Activated T-cell treated with anti-CD3 and anti-CD28 coated beads, Interleukin-2, amount 50 U/mL, for 4 hours (primary cell): ENCODE data around the gene KCNIP2. TPM values are rescaled to one million over a fixed set of nuclear protein-coding genes. Genes with fewer than 3 reads are reported as not detected.
A peak's percentile ranks its signal among the peaks of the same experiment; 100 is the strongest.

Experiments
- ATAC-seq, 2 donors: fragments of 200-7000 bp; cut with Tn5 transposase; one replicate each; pipeline ENCODE4 v1.10.0; 2021
- DNase-seq: peaks from one replicate; pipeline ENCODE4 v3.0.0-alpha.2; 2020
- H3K27me3 Mint-ChIP-seq: one replicate; pipeline ENCODE4 v1.8.0; 2021; ENCODE audit warnings: low read depth, mixed read lengths
- H3K36me3 Mint-ChIP-seq: one replicate; pipeline ENCODE4 v1.8.0; 2022; ENCODE audit warnings: mixed read lengths; ENCODE audit not compliant: insufficient read depth
- H3K4me1 Mint-ChIP-seq: one replicate; pipeline ENCODE4 v1.8.0; 2021; ENCODE audit warnings: low read depth, mixed read lengths
- H3K4me3 Mint-ChIP-seq: one replicate; pipeline ENCODE4 v1.8.0; 2021; ENCODE audit warnings: mild to moderate bottlenecking, moderate library complexity, mixed read lengths
- H3K9me3 Mint-ChIP-seq: one replicate; pipeline ENCODE4 v1.8.0; 2021; ENCODE audit warnings: mixed read lengths
- total RNA-seq, 3 donors: library from RNA; stranded (reverse); gene quantifications; one replicate each; pipeline ENCODE4 v1.2.1, GENCODE V29; 2021

Gene KCNIP2
- total RNA-seq, 3 donors from 2014 or later, result 0.23 to 0.63 (median 0.37) TPM

- no peak overlapping the region for H3K4me3 Mint-ChIP-seq
- no peaks in the 10 kb centered on the region for H3K27me3 Mint-ChIP-seq
- ATAC-seq (no peak), DNase-seq (no peak)
- no peaks in the 10 kb centered on the region for H3K9me3 Mint-ChIP-seq
- no peaks in the 10 kb centered on the region for H3K36me3 Mint-ChIP-seq
- peaks cover 22% of the 10 kb centered on the region for H3K4me1 Mint-ChIP-seq
These were observed 16.7 kb downstream of the KCNIP2 start for GRCh38 chr10:101826852-101827434.

DNA sequence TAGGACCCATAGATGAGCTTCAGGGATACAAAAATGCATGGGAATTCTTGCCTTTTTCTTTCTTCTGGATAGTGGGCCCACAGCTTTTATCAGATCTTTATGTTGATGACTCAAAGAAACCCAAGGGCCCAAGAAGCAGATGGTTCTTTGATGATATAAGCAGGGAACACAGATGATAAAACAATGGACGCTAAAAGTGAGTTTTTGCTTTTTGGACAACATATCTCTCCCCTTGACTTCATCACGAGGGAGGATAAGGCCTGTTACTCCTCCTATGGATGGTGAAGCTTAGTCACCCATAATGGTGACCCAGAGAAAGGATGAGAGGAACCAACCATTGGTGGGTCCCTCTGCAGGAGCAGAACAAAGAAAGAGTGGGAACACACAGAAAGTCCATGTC, 18.9 kb downstream of the KCNIP2 start:
- DNase-seq (no peak), ATAC-seq (no peak)
- H3K4me1 Mint-ChIP-seq, result peaks cover 9% of the 10 kb centered on the region
- no peaks in the 10 kb centered on the region for H3K36me3 Mint-ChIP-seq
- no peak overlapping the region for H3K4me3 Mint-ChIP-seq
- H3K9me3 Mint-ChIP-seq, result no peaks in the 10 kb centered on the region
- H3K27me3 Mint-ChIP-seq, result no peaks in the 10 kb centered on the region

- peaks cover 36% of the 10 kb centered on the region for H3K4me1 Mint-ChIP-seq
- ATAC-seq (peak; percentile 21 to 26), DNase-seq (no peak)
- no peaks in the 10 kb centered on the region for H3K9me3 Mint-ChIP-seq
- peak overlapping the region; percentile 99 for H3K4me3 Mint-ChIP-seq
- H3K36me3 Mint-ChIP-seq, result peaks cover 2% of the 10 kb centered on the region
- H3K27me3 Mint-ChIP-seq, result no peaks in the 10 kb centered on the region
These were observed 24.5 kb downstream of the KCNIP2 start for GRCh38 chr10:101818872-101819633.

DNA sequence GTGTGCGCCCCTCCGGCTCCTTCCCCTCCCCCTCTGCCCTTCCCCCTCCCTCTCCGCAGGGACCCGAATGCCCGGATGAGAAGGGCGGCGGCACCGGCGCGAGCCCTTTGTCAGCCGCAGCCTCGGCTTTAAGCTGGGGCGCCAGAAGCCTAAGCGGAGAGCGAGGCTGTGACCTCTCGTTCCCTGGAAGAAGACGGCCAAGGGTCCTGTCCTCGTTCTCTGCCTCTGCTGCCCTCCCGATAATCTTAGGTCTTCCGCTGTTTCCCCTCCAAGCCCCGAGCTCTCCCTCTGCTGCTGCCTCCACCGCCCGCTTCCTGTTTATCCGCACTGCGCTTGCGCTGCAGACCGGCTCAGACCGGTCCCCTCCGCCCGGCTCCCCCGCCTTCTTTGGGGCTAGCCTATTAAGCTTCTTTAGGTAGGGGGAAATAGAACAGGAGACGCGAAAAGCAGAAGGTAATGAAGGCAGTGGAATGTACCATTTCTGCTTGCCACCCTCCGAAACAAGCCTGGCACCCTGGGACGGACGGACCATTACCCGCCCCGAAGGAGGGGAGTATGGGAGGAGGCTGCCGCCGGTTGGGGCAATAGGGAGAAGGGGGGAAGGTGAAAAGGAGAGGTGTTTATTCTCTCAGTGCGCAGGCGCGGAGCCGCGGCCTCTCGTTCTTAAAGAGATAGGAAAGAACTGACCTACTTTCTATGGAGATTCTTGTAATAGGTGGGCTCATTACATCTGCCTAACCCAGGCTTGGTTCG, 25.3 kb downstream of the KCNIP2 start, which contains the start of gene OGA:
Gene OGA (minus strand): TSS at position 326 of the 753 bp plus-strand sequence. CDS start 422 bp downstream, outside the sequence.
- DNase-seq, result peak; percentile 95
- Mint-ChIP-seq H3K4me1 (peaks cover 43% of the 10 kb centered on the region), H3K36me3 (peaks cover 6% of the 10 kb centered on the region), H3K27me3 (no peaks in the 10 kb centered on the region), H3K4me3 (peak within 1 kb of the TSS; percentile 99), H3K9me3 (no peaks in the 10 kb centered on the region)
- peak; percentile 91 to 92 for ATAC-seq

- ATAC-seq (peak; percentile 4 to 9), DNase-seq (peak; percentile 21)
- Mint-ChIP-seq H3K4me1 (peaks cover 51% of the 10 kb centered on the region), H3K36me3 (peaks cover 8% of the 10 kb centered on the region), H3K27me3 (no peaks in the 10 kb centered on the region), H3K9me3 (no peaks in the 10 kb centered on the region), H3K4me3 (peak overlapping the region; percentile 99)
These were observed 26.1 kb downstream of the KCNIP2 start for GRCh38 chr10:101817337-101818118.

GRCh38 chr10:101816913-101817336, 26.7 kb downstream of the KCNIP2 start:
- Mint-ChIP-seq H3K4me1 (peaks cover 53% of the 10 kb centered on the region), H3K9me3 (no peaks in the 10 kb centered on the region), H3K4me3 (peak overlapping the region; percentile 99), H3K36me3 (peaks cover 8% of the 10 kb centered on the region), H3K27me3 (no peaks in the 10 kb centered on the region)
- ATAC-seq (no peak), DNase-seq (no peak)

GRCh38 chr10:101816376-101816775, 27.2 kb downstream of the KCNIP2 start:
- Mint-ChIP-seq H3K27me3 (no peaks in the 10 kb centered on the region), H3K4me1 (peaks cover 55% of the 10 kb centered on the region), H3K36me3 (peaks cover 8% of the 10 kb centered on the region), H3K9me3 (no peaks in the 10 kb centered on the region), H3K4me3 (peak overlapping the region; percentile 99)
- DNase-seq (no peak), ATAC-seq (no peak)

DNA sequence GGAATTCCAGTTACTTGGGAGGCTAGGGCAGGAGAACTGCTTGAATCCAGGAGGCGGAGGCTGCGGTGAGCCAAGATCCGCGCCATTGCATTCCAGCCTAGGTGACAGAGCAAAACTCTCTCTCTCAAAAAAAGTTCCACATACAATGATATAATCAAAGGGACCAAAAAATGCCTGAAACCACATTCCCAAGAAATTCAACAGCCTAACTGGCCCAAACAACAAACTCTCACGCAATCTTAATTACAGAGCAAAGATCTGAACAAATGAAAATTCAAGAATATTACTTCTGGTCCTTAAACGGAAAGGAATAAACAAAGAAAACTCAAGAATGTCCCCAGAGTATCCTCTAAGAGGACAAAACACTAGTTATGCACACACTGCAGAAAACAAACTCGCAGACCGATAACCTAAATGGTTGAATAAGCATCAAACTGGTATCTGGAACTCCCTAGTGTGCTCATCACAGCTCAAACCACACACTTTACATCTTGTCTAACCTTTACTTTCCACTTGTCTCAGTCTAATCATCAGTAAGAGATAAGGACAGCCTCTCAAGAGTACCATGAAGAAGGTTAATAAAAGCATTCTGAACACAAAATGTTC, 29.0 kb downstream of the KCNIP2 start:
- Mint-ChIP-seq H3K4me1 (peaks cover 58% of the 10 kb centered on the region), H3K27me3 (no peaks in the 10 kb centered on the region), H3K9me3 (no peaks in the 10 kb centered on the region), H3K36me3 (peaks cover 13% of the 10 kb centered on the region), H3K4me3 (peak overlapping the region; percentile 99)
- DNase-seq (no peak), ATAC-seq (peak; percentile 22 to 25)

- DNase-seq (no peak), ATAC-seq (no peak)
- peaks cover 50% of the 10 kb centered on the region for H3K4me1 Mint-ChIP-seq
- H3K36me3 Mint-ChIP-seq, result peaks cover 18% of the 10 kb centered on the region
- H3K27me3 Mint-ChIP-seq, result no peaks in the 10 kb centered on the region
- no peaks in the 10 kb centered on the region for H3K9me3 Mint-ChIP-seq
- H3K4me3 Mint-ChIP-seq, result no peak overlapping the region
These were observed 31.0 kb downstream of the KCNIP2 start for GRCh38 chr10:101812606-101813005.

GRCh38 chr10:101807158-101807557, 36.4 kb downstream of the KCNIP2 start:
- peaks cover 32% of the 10 kb centered on the region for H3K4me1 Mint-ChIP-seq
- H3K4me3 Mint-ChIP-seq, result no peak overlapping the region
- DNase-seq (no peak), ATAC-seq (no peak)
- H3K27me3 Mint-ChIP-seq, result no peaks in the 10 kb centered on the region
- H3K36me3 Mint-ChIP-seq, result peaks cover 21% of the 10 kb centered on the region
- H3K9me3 Mint-ChIP-seq, result no peaks in the 10 kb centered on the region

DNA sequence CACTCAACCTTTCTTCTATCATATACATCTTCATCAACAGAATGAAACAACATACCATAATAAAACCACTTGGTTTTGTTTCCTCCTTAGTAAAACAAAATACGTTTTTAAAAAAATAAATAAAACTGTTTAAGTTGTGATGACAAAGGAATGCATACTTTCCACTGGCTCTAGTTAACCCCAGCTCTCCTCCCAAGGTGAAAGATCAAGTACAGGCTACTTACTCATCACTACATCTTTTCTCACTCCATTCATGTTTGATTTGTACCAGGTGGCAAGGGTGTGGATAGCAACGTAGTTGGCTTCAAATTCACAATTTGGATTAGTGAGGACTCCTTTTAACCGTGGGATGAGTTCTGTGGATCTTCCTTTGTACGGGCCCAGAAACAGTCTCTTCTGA, 40.1 kb downstream of the KCNIP2 start:
- H3K27me3 Mint-ChIP-seq, result no peaks in the 10 kb centered on the region
- H3K4me3 Mint-ChIP-seq, result no peak overlapping the region
- H3K36me3 Mint-ChIP-seq, result peaks cover 30% of the 10 kb centered on the region
- DNase-seq (no peak), ATAC-seq (no peak)
- peaks cover 31% of the 10 kb centered on the region for H3K4me1 Mint-ChIP-seq
- no peaks in the 10 kb centered on the region for H3K9me3 Mint-ChIP-seq

- no peak for ATAC-seq
- H3K36me3 Mint-ChIP-seq, result peaks cover 55% of the 10 kb centered on the region
- H3K9me3 Mint-ChIP-seq, result no peaks in the 10 kb centered on the region
- H3K4me3 Mint-ChIP-seq, result no peak overlapping the region
- no peak for DNase-seq
- H3K27me3 Mint-ChIP-seq, result no peaks in the 10 kb centered on the region
- H3K4me1 Mint-ChIP-seq, result peaks cover 27% of the 10 kb centered on the region
These were observed 46.1 kb downstream of the KCNIP2 start for GRCh38 chr10:101797403-101798059.

GRCh38 chr10:101793526-101793925, 50.1 kb downstream of the KCNIP2 start:
- DNase-seq (no peak), ATAC-seq (no peak)
- peaks cover 9% of the 10 kb centered on the region for H3K4me1 Mint-ChIP-seq
- peaks cover 43% of the 10 kb centered on the region for H3K36me3 Mint-ChIP-seq
- no peaks in the 10 kb centered on the region for H3K9me3 Mint-ChIP-seq
- no peak overlapping the region for H3K4me3 Mint-ChIP-seq
- H3K27me3 Mint-ChIP-seq, result no peaks in the 10 kb centered on the region
